IPS-18c (cell line): ENCODE results near the gene PRTN3.

Experiments used
- H3K4me3 ChIP-seq: 2 replicates; pipeline ENCODE4 v1.7.0; 2013; ENCODE audit warnings: low read depth, mild to moderate bottlenecking, low read length, moderate library complexity; ENCODE audit not compliant: insufficient read depth
- H3K9me3 ChIP-seq: one replicate; pipeline ENCODE4 v1.6.1; 2013; ENCODE audit warnings: mild to moderate bottlenecking, low read length, moderate library complexity; ENCODE audit not compliant: control insufficient read depth, insufficient read depth

PRTN3 gene

GRCh38 chr19:896434-896833 is 55.6 kb downstream of the PRTN3 start:
- Histone ChIP-seq H3K4me3 (no peak overlapping the region), H3K9me3 (no peaks in the 10 kb centered on the region)

- Histone ChIP-seq H3K4me3 (no peak overlapping the region), H3K9me3 (no peaks in the 10 kb centered on the region)
Measured at GRCh38 chr19:896999-897398, 56.2 kb downstream of the PRTN3 start.

GRCh38 chr19:897442-898039 is 56.7 kb downstream of the PRTN3 start:
- no peaks in the 10 kb centered on the region for H3K9me3 ChIP-seq
- no peak overlapping the region for H3K4me3 ChIP-seq
